GM12878 (cell line): ENCODE data around the gene MAZ. TPM values are rescaled to one million over a fixed set of nuclear protein-coding genes. Genes with fewer than 3 reads are reported as not detected.

Experiments
- CHD4 ChIP-seq: fragments of 200-600 bp; sonication (generic); IDR thresholded peaks from 2 replicates; pipeline ENCODE4 v1.6.1; 2016; ENCODE audit warnings: mild to moderate bottlenecking
- CREM ChIP-seq: IDR thresholded peaks from 2 replicates; pipeline ENCODE4 v1.6.1; 2014; ENCODE audit warnings: antibody characterized with exemption, low read depth
- EED ChIP-seq: sonication (generic); IDR thresholded peaks from 2 replicates; pipeline ENCODE4 v1.6.1; 2016; ENCODE audit warnings: antibody characterized with exemption, low read depth
- ETV6 ChIP-seq, 2 experiments: fragments of 450-650 bp in 1 of 2; IDR thresholded peaks in 1 of 2; conservative IDR thresholded peaks in 1 of 2; 2 replicates each; pipeline ENCODE4 v1.6.1; 2014; ENCODE audit warnings: antibody characterized with exemption in 1 of 2, borderline replicate concordance in 1 of 2, low read depth in 1 of 2, mild to moderate bottlenecking in 1 of 2, moderate library complexity in 1 of 2
- FOS ChIP-seq: IDR thresholded peaks from 3 replicates; pipeline ENCODE4 v1.6.1; 2011; ENCODE audit warnings: borderline replicate concordance; ENCODE audit not compliant: insufficient read length; ENCODE audit errors: extremely low read depth
- GATAD2B ChIP-seq: fragments of 450-650 bp; conservative IDR thresholded peaks from 2 replicates; pipeline ENCODE4 v1.6.1; 2017; ENCODE audit warnings: low read depth, mild to moderate bottlenecking, moderate library complexity
- JUND ChIP-seq: IDR thresholded peaks from 2 replicates; pipeline ENCODE4 v1.6.1; 2012; ENCODE audit warnings: low read depth, mild to moderate bottlenecking, low read length, improper control_type of control experiment, moderate library complexity
- LARP7 ChIP-seq: fragments of 450-650 bp; IDR thresholded peaks from 2 replicates; pipeline ENCODE4 v1.6.1; 2017; ENCODE audit warnings: mild to moderate bottlenecking
- MAX ChIP-seq: IDR thresholded peaks from 2 replicates; pipeline ENCODE4 v1.6.1; 2012; ENCODE audit warnings: low read depth, low read length, improper control_type of control experiment
- MYB ChIP-seq: fragments of 150-350 bp; IDR thresholded peaks from 2 replicates; pipeline ENCODE4 v1.6.1; 2014; ENCODE audit warnings: mild to moderate bottlenecking, low read depth, low read length, borderline replicate concordance
- POLR2A ChIP-seq: IDR thresholded peaks from 2 replicates; pipeline ENCODE4 v1.6.1; 2011; ENCODE audit warnings: low read depth, mild to moderate bottlenecking, low read length
- POLR2AphosphoS5 ChIP-seq: IDR thresholded peaks from 2 replicates; pipeline ENCODE4 v1.6.1; 2011; ENCODE audit warnings: mild to moderate bottlenecking, low read length, inconsistent platforms
- PRDM15 ChIP-seq: fragments of 450-650 bp; formaldehyde crosslinking; IDR thresholded peaks from 2 replicates; pipeline ENCODE4 v1.4.0; 2020; ENCODE audit warnings: mild to moderate bottlenecking, moderate library complexity
- RAD51 ChIP-seq: fragments of 450-650 bp; IDR thresholded peaks from 2 replicates; pipeline ENCODE4 v1.6.1; 2016; ENCODE audit warnings: moderate library complexity, mild to moderate bottlenecking, inconsistent platforms
- RBBP5 ChIP-seq: fragments of 200-600 bp; sonication (generic); conservative IDR thresholded peaks from 2 replicates; pipeline ENCODE4 v1.6.1; 2016
- RELA ChIP-seq: fragments of 450-650 bp; IDR thresholded peaks from 2 replicates; pipeline ENCODE4 v1.8.0; 2014; ENCODE audit warnings: borderline replicate concordance; ENCODE audit not compliant: partially characterized antibody
- REST ChIP-seq: IDR thresholded peaks from 2 replicates; pipeline ENCODE4 v1.6.1; 2012; ENCODE audit warnings: mild to moderate bottlenecking, low read depth, low read length
- SMAD1 ChIP-seq: fragments of 450-650 bp; IDR thresholded peaks from 2 replicates; pipeline ENCODE4 v1.6.1; 2018; ENCODE audit warnings: mild to moderate bottlenecking, low read depth; ENCODE audit not compliant: partially characterized antibody
- polyA plus RNA-seq, 11 experiments: library from polyadenylated mRNA; depleted of rRNA in 4 of 11; unstranded in 6 of 11; stranded (reverse) in 5 of 11; fragments of >200 nt; fragmentation: Nextera tagmentation in 4 of 11; fragmentation: Illumina TruSeq in 1 of 11; extraction: Ambion mirVana in 4 of 11; extraction: Trizol in 1 of 11; gene quantifications; 1 replicate in 1 of 11; 2 replicates in 10 of 11; pipeline versions ENCODE4 v1.2.1 to v1.2.3, GENCODE V29; 2011 to 2016; ENCODE audit warnings: inconsistent platforms in 2 of 11, missing spikeins in 2 of 11, low read depth in 1 of 11
- total RNA-seq, 4 experiments: library from RNA; depleted of rRNA in 3 of 4; stranded (reverse); fragments of >200 nt in 3 of 4; fragmentation: Illumina TruSeq in 1 of 4; extraction: Trizol in 1 of 4; gene quantifications; 2 replicates each; pipeline versions ENCODE4 v1.2.1 to v1.2.3, GENCODE V29; 2013 to 2021
- TF ChIP-seq, protein P1 (sequence below): IDR thresholded peaks from 2 replicates; pipeline ENCODE4 v1.6.1; 2011; ENCODE audit warnings: borderline replicate concordance, low read depth, mild to moderate bottlenecking, moderate library complexity, low read length; ENCODE audit not compliant: insufficient read depth, poor library complexity, severe bottlenecking
- TF ChIP-seq, protein P2 (sequence below): IDR thresholded peaks from 2 replicates; pipeline ENCODE4 v1.6.1; 2012; ENCODE audit warnings: low read depth, low read length, improper control_type of control experiment

The MAZ gene
- total and polyA plus RNA-seq, 10 of the 15 experiments (the other 5 are each of a cell fraction or from before 2014, with no cell fraction given): 23.9 to 309 (median 116) TPM

- TF ChIP-seq REST (no peak), RAD51 (no peak), MYB (no peak), LARP7 (0 out of 2 replicates have a peak, but pooled peaks have one; percentile 36), POLR2A (peak; percentile 85), SMAD1 (no peak), CHD4 (no peak), EED (peak; percentile 92), MAX (0 out of 2 replicates have a peak, but pooled peaks have one; percentile 25), RELA (peak; percentile 51), POLR2AphosphoS5 (peak; percentile 72), FOS (peak; percentile 5), JUND (no peak), PRDM15 (CRISPR knock-in tag) (no peak), ETV6 (conservative IDR thresholded peaks at IDR 0.05 in 1 of 2, IDR thresholded peaks at IDR 0.05 in 1 of 2; ENCODE audit: borderline replicate concordance in 1 of 2, low read depth in 1 of 2) (no peak), GATAD2B (peak; percentile 48), CREM (0 out of 2 replicates have a peak, but pooled peaks have one; percentile 26), RBBP5 (no peak)
- TF ChIP-seq, protein P1, sequence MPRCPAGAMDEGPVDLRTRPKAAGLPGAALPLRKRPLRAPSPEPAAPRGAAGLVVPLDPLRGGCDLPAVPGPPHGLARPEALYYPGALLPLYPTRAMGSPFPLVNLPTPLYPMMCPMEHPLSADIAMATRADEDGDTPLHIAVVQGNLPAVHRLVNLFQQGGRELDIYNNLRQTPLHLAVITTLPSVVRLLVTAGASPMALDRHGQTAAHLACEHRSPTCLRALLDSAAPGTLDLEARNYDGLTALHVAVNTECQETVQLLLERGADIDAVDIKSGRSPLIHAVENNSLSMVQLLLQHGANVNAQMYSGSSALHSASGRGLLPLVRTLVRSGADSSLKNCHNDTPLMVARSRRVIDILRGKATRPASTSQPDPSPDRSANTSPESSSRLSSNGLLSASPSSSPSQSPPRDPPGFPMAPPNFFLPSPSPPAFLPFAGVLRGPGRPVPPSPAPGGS: peak; percentile 89
- TF ChIP-seq, protein P2, sequence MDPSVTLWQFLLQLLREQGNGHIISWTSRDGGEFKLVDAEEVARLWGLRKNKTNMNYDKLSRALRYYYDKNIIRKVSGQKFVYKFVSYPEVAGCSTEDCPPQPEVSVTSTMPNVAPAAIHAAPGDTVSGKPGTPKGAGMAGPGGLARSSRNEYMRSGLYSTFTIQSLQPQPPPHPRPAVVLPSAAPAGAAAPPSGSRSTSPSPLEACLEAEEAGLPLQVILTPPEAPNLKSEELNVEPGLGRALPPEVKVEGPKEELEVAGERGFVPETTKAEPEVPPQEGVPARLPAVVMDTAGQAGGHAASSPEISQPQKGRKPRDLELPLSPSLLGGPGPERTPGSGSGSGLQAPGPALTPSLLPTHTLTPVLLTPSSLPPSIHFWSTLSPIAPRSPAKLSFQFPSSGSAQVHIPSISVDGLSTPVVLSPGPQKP: no peak
Observed at GRCh38 chr16:29811170-29811895, 5.0 kb downstream of the MAZ start (continued).
